NCI-H82 treated with DMSO at 0.1 percent for 48 hours (cell line): ENCODE measurements around the gene RABGAP1.
A peak's percentile ranks its signal among the peaks of the same experiment; 100 is the strongest.
"Not testable (repeated sequence)": the region's sequence is repeated elsewhere in the genome, so short reads cannot be mapped to it uniquely, and the experiment has no call there.

Source experiments
- DNase-seq: peaks from one replicate; lab custom pipeline; 2025; ENCODE audit not compliant: unreplicated experiment; lab: John Stamatoyannopoulos, UW

Gene RABGAP1

GRCh38 chr9:122940749-122941581, at the start of gene RABGAP1:
Gene RABGAP1 (plus strand): TSS chr9:122941020. CDS start chr9:122957060, 16,040 bp downstream.
- peak; percentile 88 for DNase-seq

- DNase-seq: no peak
Observed at GRCh38 chr9:122897969-122898368, 42.9 kb upstream of the RABGAP1 start.

DNA sequence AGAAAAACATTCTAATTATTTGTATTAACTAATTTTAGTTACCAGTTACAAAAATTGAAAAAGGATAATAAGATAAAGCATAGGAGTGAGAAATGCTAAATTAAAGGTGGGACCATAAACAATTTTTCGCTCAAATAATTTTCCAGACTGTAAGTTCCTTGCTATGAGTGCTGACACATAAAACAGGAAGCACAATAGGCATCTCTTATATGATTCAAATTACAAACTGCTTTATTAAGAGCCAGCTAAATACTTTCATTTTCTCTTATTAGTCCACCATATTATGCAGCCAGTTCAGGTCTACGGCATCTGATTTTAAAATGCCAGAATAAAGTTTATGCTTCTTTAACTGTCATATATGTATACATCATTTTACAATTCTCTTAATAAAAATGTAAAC, 40.0 kb upstream of the RABGAP1 start:
- no peak for DNase-seq

- no peak for DNase-seq
Observed at GRCh38 chr9:122904466-122904822, 36.4 kb upstream of the RABGAP1 start.

DNA sequence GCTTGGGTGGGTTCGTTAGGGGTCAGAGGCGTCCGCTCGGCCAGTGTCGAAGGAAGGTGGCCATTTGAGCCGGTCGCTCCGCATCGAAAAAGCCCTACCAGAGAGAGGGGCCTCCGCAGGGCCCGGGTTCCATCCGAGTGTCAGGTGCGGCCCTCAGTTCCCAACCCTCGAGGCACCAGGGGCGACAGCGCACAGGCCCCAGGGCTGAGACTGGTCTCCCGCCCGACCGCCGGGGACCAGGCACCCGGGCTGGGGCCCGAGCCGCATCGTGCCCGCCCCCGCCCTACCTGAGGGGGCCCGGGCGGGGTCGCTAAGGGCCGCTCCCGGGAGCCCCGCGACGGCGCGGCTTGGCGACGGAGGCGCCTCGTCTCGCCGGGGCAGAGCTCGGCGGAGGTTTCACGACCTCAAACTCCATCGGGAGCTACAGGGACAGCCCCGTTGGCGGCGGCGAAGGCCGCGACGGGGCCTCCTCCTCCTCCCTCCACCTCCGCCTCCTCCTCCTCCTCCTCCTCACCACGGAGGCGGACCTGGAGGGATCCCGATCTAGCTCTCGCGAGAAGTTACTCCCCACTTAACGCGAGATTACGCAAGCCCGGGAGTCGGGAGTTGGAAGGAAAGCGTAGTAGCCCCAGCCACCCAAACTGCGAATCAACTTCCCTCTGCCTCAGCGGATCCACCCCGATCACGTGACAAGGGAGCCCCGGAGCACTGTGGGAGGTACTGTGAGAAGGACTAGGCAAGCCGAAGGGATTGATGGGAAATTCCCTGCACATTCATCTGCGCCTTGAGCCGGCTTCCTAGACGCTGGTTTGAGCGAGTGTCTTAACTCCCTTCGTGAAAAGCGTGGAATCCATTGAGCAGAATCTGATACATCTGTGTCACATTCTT, 35.8 kb upstream of the RABGAP1 start, which contains the start of gene RC3H2:
RC3H2 (minus strand) TSS at position 537 of the 888 bp plus-strand sequence. CDS start 7,850 bp downstream, outside the sequence.
- peak; percentile 100 for DNase-seq

- not testable (repeated sequence) for DNase-seq
Observed at GRCh38 chr9:122906122-122906521, 34.7 kb upstream of the RABGAP1 start.

- no peak for DNase-seq
Observed at GRCh38 chr9:122912671-122912963, 28.2 kb upstream of the RABGAP1 start.

DNA sequence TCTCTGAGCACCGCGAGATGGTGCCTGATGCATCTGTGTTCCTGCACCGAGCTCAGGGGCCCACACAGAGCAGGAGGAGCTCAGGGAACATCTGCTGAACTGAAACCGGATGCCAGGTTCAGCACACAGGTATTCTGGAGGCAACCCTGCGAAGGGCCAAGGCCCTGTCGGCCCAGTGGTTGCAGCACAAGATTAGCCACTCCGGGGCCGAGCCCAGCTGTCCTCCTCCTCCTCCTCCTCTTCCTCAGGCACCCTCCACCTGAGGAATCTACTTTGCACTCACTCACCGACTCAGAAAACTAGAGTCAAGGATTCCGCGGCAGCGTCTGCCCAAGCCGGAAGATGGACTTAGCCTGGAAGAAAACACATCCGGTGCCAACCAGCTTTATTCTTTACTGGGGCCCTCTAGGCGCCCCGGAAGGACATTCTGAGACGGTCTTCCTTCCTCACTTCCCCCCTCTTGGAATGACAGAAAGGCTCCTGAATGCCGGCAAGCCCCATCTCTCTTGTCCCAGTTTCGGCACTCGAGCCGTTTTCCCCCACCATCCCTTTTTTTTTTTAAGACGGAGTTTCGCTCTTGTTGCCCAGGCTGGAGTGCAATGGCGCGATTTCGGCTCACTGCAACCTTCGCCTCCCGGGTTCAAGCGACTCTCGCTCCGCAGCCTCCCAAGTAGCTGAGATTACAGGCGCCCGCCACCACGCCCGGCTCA, 27.7 kb upstream of the RABGAP1 start, which contains the start of gene ZBTB6:
ZBTB6 (minus strand) TSS at position 360 of the 710 bp plus-strand sequence. CDS start 1,251 bp downstream, outside the sequence.
- peak; percentile 60 for DNase-seq

- DNase-seq: no peak
Observed at GRCh38 chr9:122918310-122918709, 22.5 kb upstream of the RABGAP1 start.

DNA sequence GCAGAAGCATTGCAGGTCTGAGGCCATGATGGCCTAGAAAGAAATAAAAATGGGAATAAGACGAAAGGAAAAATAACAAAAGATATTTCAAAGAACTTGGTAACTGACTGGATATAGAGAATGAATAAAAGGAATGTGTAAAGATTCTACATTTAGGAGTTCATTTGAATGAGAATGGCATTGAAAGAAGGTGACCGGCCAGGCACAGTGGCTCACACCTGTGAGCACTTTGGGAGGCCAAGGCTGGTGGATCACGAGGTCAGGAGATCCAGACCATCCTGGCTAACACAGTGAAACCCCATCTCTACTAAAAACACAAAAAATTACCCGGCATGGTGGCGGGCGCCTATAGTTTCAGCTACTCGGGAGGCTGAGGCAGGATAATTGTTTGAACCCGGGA, 18.1 kb upstream of the RABGAP1 start:
- DNase-seq: no peak

GRCh38 chr9:122923947-122924346, 16.9 kb upstream of the RABGAP1 start:
- no peak for DNase-seq

DNA sequence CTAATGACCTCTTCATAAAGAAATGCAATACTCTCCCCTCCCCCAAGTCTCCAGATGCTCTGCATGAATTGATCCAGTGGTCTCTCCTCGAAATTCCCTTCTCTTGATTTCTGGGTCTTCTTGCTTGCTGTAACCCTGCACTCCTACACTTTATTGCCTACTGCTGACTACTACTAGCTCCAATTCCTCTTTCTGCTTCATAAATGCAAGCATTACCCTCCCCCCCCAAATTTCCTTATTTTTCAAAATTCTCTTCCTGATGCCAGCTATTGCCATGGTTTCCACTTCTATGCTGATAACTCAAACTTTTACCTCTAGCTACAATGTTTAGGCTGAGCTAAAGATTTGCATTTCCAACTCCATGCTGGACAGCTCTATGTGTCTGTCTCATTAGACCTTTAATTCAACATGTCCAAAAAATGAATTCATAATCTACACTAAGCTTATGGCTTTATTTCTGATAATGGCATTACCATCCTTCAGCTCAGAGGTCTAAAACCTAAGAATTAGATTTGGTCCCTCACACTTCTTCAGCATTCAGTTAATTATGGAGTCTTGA, 10.9 kb upstream of the RABGAP1 start:
- no peak for DNase-seq

DNA sequence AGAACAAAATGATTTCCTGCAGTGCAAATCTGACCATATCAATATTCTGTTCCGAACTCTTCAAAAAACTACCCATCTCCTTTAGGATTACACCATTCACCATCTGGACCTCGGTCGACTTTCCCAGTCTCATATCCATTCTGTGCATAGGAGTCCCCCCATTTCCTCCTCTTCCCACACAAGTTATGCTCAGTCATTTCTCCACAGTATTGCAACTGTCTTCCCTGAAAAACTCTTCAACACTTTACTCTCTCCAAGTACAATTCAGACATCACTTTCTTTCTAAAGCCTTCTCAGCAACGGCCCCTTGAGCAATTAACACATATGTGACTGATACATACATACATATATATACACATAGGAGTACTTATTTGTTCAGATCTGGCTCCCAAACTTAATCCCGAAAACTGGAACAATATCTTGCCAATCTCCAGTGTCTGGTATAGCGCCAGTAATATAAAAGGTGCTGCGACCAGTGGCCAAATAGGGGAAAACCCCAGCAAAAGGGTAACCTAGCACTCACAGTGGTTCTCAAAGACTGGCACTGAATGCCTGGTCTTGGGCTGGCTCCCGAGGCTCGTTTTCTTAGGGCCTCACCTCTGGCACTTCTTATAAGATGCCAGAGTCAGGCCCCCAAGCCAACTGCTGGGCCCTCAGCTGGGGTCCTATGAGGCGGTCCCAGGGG, 10.1 kb upstream of the RABGAP1 start:
- no peak for DNase-seq

GRCh38 chr9:122931226-122932121, 9.3 kb upstream of the RABGAP1 start, which contains the start of gene ZBTB26:
Gene ZBTB26 (minus strand): TSS chr9:122931512. CDS start chr9:122919934, 11,578 bp downstream.
- DNase-seq: peak; percentile 73

DNA sequence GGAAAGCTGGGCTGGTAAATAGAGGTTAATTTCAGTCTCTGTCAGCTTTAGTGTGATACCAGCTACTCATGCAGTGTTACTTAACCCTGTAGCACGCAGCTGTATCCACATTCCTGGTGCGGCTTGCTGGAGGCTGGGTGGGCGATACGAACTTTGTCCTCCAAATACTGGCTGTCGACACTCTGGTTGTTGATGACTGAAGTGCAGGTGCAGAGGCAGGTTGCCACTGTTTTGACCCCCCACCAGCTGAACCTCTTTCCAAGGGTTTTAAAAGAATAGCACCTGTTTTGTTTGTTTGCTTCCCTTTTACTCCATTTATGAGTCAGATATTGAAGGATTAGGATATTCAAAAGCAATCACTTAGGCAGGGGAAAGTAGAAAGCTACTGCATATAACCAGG, 4.4 kb upstream of the RABGAP1 start:
- DNase-seq: no peak

DNA sequence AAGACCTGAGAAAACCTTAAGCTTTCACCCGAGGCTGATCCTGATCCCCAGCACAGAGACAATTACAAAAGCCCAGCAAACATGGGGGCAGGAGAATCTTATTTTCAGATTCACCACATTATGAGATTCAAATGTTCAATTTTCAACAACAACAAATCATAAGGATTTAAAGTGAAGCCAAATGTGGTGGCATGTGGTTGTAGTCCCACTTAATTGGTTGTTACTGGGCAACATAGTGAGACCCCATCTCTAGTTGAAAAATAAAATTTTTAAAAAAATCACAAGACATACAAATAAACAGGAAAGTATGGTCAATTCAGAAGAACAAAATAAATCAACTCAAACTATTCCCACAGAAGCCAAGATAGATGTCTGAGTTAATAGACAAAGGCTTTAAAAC, 3.9 kb upstream of the RABGAP1 start:
- DNase-seq: no peak

DNA sequence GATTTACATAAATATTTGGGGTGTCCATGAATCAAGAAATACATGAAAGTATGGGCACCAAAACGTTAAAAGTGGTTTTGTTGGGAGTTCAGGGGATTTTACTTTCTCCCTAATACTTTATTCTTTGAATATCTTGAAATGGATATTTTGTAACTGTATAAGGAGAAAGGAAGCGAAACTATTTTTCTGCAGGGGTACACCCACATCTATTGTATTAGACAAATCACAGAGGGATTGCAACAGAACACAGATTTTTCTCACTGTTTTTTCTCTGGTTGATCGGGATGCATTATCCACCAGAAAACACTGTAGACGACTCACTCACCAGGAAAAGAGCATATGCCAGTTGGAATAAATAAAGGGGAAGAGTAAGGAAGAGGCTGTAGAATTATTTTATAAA, 1.2 kb upstream of the RABGAP1 start:
- DNase-seq: no peak

DNA sequence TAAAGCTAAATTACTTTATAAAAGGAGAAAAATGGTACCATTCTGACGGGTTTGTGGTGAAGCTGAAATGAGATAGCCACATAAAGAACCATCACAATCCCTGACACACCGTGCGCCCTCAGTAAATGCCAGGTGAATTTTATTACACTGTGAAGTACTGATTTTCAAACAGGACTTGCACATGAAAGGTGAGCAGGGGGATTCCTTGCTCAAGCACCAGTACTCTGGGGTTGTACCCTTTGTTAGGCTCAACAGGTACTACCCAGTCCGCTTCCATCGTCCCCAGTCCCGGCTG, 419 bp upstream of the RABGAP1 start:
- no peak for DNase-seq

GRCh38 chr9:122941582-122942234, 888 bp downstream of the RABGAP1 start:
- no peak for DNase-seq
